ENCODE data around the gene SOX4. TPM values are rescaled to one million over a fixed set of nuclear protein-coding genes. Genes with fewer than 3 reads are reported as not detected.

SOX4 gene
- total and polyA plus RNA-seq, 2 donors (not counting 1 experiment from before 2014, with no cell fraction given), result 3.5 to 5.0 TPM

DNA sequence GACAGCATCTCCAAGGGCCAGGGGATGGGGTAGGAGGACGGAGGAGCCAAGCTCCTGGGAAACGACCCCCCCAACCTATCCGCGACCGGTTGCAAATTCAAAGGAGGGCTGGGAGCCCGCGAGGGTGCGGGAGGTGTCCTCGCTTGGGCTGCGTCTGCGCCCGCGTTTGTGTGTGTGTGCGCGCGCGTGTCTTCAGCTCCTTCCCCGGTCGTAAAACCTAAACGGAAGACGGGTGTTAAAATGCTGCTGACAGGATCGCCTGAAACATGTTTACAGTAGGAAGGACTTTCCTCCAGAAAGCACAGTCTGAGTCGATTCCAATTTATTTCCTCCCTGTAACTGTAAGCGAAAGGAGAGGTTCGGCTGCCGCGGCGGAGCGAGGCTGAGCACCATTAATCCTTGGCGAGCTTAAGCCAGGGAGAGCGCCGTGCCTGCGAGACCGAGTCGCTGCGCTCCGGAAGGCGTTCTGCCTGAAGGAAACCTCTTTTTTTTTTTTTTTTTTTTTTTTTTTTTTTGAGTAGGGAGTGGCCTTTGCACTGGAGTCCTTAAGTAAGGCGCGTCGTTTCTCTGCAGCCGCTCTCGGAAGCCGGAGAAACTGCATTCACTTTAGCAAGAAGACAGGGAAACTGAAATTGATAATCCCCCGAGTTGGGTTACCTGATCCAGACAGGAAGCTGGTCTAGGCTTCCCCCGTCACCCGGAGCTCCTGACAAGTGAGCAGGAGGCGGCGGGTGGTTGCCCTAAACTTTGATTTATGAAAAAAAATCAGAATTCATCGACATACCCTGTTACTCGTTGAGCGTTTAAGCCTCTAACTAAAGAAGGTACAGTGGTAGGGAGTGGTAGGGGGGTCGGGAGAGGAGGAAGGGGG lies 4.8 kb upstream of the SOX4 start:
- ATAC-seq (ENCODE audit: low read depth) (peak; percentile 16), DNase-seq (peak; percentile 74)
- H2AFZ ChIP-seq (ENCODE audit: insufficient read depth, low read depth, low read length, poor library complexity, severe bottlenecking), result peak overlapping the region; percentile 89
- no peaks in the 10 kb centered on the region for H3K79me2 ChIP-seq (ENCODE audit: control insufficient read depth, insufficient read depth, low read length)
- intact Hi-C loops (cut with micrococcal nuclease), result loop anchor here (1.0 to 5.0 kb wide), 6 partner anchors 9 to 1376 kb away; partner anchors contain the start of gene MBOAT1
- H3K4me2 ChIP-seq (replicated peaks; ENCODE audit: low read depth, low read length, poor library complexity, severe bottlenecking), result peak overlapping the region; percentile 96
- Mint-ChIP-seq H3K9me3 (ENCODE audit: insufficient read depth) (no peaks in the 10 kb centered on the region), H3K4me1 (peaks cover 14% of the 10 kb centered on the region), H3K4me3 (peak overlapping the region; percentile 98), H3K27me3 (peaks cover 3% of the 10 kb centered on the region), H3K27ac (peak overlapping the region; percentile 77)
- peak overlapping the region; percentile 13 to 57 for H3K27ac ChIP-seq (ENCODE audit: low read length in 2 of 2)
- 0% methylated on average over 46 of the region's 53 CpGs for WGBS (ENCODE audit: insufficient coverage)
- H3K36me3 ChIP-seq (replicated peaks in 1 of 2; ENCODE audit: control extremely low read depth in 1 of 2, control insufficient read depth in 1 of 2, extremely low read depth in 1 of 2, insufficient read depth in 2 of 2, low read length in 1 of 2), result no peaks in the 10 kb centered on the region
- peaks cover 12 to 25% of the 10 kb centered on the region in 2 donors for H3K4me1 ChIP-seq (ENCODE audit: control insufficient read depth in 2 of 2, insufficient read depth in 2 of 2, low read length in 2 of 2)
- H3K4me3 ChIP-seq (ENCODE audit: control extremely low read depth in 1 of 5, extremely low read depth in 1 of 5, insufficient read depth in 1 of 5, low read depth in 2 of 5, low read length in 4 of 5), result peak overlapping the region; percentile 60 to 98 (median 71)
- peaks cover 0 to 7% (median 0%) of the 10 kb centered on the region in 4 experiments for H3K27me3 ChIP-seq (replicated peaks in 1 of 4; ENCODE audit: control extremely low read depth in 1 of 4, control insufficient read depth in 3 of 4, insufficient read depth in 4 of 4, low read length in 3 of 4)
- ChIA-PET POLR2A (interaction anchor here (0.7 kb wide), 1 partner anchor 1025 kb away, joined by 6 read pairs; no protein-coding TSS in a partner anchor), CTCF (interaction anchor here (0.6 to 5.1 kb wide), 19 partner anchors 9 to 1050 kb away, joined by 3 to 106 read pairs (median 4); no protein-coding TSS in a partner anchor)
- no peaks in the 10 kb centered on the region for H3K9me3 ChIP-seq (ENCODE audit: control extremely low read depth in 1 of 3, control insufficient read depth in 2 of 3, insufficient read depth in 1 of 3, low read length in 2 of 3)
- TF ChIP-seq EZH2 (IDR thresholded peaks at IDR 0.05; ENCODE audit: borderline replicate concordance, insufficient read depth, low read depth, low read length, poor library complexity, severe bottlenecking), result no peak
- TF ChIP-seq, protein P1, sequence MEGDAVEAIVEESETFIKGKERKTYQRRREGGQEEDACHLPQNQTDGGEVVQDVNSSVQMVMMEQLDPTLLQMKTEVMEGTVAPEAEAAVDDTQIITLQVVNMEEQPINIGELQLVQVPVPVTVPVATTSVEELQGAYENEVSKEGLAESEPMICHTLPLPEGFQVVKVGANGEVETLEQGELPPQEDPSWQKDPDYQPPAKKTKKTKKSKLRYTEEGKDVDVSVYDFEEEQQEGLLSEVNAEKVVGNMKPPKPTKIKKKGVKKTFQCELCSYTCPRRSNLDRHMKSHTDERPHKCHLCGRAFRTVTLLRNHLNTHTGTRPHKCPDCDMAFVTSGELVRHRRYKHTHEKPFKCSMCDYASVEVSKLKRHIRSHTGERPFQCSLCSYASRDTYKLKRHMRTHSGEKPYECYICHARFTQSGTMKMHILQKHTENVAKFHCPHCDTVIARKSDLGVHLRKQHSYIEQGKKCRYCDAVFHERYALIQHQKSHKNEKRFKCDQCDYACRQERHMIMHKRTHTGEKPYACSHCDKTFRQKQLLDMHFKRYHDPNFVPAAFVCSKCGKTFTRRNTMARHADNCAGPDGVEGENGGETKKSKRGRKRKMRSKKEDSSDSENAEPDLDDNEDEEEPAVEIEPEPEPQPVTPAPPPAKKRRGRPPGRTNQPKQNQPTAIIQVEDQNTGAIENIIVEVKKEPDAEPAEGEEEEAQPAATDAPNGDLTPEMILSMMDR (IDR thresholded peaks at IDR 0.05), result no peak
- H3K9ac ChIP-seq (ENCODE audit: low read length), result peak overlapping the region; percentile 73
- no peaks in the 10 kb centered on the region for H4K20me1 ChIP-seq (ENCODE audit: control insufficient read depth, insufficient read depth, low read length, poor library complexity, severe bottlenecking)

All from B cell (primary cell).